Measurements from ENCODE around the gene PRM2. TPM values are rescaled to one million over a fixed set of nuclear protein-coding genes. Genes with fewer than 3 reads are reported as not detected.
"Not testable (repeated sequence)": the region's sequence is repeated elsewhere in the genome, so short reads cannot be mapped to it uniquely, and the experiment has no call there.

The PRM2 gene
- polyA plus RNA-seq, 10 donors = not detected

GRCh38 chr16:11289696-11290095, 13.4 kb upstream of the PRM2 start:
- not testable (repeated sequence) for DNase-seq

DNA sequence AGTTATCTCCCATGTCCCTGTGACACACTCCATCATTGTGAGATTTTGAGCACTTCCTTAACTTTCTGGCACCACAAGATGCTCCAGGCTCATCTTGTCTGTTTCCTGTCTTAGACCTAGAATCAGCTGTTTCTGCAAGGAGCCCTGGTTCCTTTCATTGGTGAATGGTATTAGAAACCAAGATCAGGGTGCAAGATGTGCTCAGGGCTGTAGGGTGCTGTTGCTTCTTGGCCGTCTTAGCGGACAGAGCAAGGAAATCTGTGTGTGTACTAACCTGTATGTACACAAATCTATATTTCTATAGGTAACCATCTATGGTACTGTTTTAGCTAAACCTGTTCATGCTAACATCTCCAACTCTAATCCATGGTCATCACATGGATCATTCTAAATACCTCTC, 12.9 kb upstream of the PRM2 start:
- DNase-seq = no peak

DNA sequence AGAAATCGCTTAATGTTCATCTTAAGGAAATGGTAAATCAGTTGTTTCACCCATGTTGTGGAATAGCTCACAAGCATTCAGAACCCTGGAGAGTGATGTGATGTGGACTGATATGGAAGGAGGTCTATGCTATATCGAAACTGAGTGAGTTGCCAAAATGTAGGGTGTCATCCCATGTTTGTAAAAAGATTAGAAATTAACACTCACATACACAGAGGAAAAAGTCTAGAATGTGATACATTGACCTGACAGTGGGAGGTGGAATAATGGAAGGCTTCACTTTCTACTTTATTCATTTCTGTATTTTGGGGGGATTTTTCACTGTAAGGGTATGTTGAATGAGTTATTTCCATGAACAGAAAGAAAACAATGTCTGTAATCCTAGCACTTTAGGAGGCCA, 9.6 kb upstream of the PRM2 start:
- no peak for DNase-seq

GRCh38 chr16:11283820-11284248, 7.6 kb upstream of the PRM2 start:
- DNase-seq = no peak

DNA sequence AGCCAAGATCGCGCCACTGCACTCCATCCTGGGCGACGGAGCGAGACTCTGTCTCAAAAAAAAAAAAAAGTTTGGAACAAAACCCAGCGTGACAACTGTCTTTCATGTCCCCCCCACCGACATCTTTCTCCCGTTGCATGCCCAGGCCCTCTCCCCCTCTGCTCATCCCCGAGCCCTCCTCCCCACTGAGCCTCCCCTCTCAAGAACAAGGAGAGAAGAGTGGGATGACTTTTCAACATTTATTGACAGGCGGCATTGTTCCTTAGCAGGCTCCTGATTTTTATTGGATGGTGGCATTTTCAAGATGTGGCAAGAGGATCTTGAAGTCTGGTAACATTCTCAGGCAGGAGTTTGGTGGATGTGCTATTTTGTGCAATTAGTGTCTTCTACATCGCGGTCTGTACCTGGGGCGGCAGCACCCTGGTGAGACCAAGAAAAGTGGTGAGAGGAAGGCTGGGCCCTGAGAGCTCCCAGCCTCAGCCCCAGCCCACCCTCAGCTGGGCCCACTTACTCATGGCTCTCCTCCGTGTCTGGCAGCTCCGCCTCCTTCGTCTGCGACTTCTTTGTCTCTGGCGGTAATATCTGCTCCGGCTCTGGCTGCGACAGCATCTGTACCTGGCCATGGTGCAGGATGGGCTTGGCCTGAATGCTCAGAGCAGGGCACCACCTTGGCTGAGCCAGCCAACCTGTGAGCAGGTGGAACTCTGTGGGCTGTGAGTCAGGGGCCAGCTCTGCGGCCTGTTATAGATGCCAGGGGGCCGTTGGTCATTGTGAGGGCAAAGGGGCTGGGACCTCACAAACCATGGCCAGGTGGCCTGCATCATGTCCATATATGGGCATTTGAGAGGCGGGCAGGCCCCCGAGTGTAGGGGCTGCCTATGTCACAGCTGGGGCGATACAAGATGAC, 4.6 kb upstream of the PRM2 start, which contains the start of gene PRM1:
PRM1 (minus strand) TSS at position 715 of the 907 bp plus-strand sequence; CDS start at position 623, 92 bp downstream.
- no peak for DNase-seq

DNA sequence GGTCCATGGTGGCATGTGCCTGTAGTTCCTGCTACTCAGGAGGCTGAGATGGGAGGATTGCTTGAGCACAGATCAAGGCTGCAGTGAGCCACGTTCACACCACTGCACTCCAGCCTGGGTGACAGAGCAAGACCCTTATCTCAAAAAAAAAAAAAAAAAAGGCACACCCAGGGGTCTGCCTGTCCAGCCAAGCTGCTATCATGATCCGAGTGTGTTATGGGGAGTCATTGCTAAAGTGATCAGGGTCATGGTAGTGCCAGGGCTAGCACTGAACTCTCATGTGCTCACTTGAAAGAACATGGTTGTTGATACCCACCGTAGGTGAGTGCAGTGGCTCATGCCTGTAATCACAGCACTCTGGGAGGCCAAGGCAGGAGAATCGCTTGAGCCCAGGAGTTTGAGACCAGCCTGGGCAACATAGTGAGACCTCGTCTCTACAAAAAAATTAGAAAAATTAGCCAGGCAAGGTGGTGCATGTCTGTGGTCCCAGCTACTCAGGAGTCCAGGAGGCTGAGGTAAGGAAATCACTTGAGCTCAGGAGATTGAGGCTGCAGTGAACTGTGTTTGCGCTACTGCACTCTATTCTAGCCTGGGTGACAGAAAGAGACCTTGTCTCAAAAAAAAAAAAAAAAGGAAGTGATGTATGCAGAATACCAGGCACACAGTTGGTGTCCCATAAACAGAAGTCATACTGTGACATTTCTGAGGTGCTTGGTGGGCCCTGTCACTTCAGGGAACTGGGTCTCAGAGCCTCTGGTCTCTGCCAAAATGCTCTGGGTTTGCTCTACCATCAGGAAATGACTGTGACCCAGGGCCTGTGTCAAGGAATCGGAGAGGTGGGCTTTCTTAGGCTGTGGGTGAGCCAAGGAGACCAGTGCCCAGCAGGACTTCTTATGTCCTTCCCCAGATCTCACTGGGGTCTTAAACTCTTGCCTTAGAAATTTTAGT, 2.7 kb upstream of the PRM2 start:
- DNase-seq = no peak

DNA sequence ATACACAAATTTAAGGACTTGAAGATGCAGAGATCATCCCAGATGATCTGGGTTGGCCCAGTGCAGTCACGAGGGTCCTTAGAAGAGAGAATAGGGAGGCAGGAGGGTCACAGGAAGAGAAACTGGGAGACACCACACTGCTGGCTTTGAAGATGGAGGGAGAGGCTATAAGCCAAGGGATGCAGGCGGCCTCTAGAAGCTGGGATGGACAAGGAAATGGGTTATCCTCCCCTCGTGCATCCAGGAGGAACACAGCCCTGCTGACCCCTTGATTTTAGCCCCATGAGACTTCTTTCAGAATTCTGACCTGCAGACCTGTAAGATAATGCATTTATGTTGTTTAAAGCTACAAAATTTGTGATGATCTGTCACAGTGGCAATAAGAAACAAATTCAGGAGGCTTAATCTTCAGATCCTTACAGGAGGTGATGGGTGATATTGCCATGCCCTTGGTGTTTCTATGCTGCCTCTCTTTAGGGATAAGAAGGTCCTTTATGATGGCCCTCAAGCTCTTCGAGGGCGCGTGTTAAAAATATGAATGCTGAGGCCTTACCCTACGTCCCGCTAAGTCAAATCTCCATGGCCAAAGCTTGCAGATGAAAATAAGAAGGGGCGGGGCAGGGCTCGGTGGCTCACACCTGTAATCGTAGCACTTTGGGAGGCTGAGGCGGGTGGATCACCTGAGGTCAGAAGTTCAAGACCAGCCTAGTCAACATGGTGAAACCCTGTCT, 1.5 kb upstream of the PRM2 start:
- DNase-seq = no peak

DNA sequence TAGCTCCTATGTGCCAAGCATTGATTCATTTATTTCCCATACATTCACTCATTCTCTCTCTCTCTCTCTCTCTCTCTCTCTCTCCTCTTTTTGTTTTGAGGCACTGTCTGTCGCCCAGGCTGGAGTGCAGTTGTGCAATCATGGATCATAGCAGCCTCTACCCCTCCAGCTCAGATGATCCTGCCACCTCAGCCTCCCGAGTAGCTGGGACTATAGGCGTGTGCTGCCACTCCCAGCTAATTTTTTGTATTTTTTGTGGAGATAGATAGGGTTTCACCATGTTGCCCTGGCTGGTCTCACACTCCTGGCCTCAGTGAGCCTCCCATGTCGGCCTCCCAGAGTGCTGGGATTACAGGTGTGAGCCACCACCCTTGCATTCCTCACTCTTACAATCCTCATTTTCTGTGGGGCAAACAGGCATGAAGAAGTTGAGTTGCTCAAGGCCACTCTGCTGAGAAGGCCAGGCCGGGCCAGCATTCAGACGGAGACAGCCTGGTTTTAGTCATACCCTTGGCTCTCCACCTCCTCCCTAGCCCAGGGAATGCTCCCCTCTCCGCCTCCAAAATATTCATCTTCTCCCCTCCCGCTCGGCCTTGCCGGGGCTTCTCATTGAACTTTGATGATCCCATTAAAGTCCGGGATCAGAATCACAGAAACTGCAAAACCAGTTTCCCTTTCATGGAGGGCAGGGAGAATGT, 765 bp upstream of the PRM2 start:
- no peak for DNase-seq

DNA sequence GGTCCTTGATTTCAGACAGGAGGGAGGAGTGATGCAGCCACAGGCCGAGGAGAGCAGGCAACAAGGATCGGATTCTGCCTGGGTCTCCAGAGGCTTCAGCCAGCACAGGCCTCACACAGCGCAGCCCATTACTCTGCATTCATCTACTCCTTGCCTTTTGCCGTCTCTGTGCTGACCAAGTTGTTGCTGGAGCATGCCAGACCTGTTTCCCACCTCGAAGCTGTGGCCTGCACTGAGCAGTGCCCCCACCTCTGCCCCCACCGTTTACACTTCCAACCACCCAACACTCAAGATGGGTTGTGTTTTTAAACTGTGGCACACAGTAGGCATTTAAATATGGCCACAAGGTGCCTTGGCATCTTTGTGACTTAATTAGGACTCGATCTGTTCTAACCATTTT, 1.3 kb downstream of the PRM2 start:
- DNase-seq = no peak

DNA sequence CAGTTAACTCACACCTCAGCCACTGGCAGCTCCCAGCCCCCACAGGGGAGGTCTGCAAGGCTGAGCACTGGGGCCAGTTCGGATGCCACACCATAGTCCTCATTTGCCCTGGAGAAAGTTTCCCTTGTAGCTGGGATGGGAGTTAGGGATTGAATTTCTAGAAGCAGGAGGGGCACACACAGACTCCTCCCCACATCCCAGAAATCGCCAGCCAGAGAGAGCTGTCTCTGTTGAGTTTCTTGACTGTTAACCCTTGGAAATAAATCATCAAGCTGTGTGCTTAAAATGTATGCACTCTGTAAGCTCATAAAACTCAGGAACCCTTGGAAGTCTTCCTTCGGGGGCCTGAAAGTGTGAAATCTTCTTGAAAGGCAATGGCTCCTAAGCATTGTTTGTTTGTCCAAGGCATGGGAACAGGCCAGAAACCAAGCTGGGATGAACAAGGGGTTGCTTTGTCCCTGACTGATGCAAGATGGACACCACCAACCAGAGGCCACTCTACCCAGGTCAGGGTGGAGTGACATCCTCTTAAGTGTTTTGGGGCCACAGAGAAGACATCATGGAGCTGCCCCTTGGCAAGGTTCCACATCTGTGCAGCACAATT, 2.5 kb downstream of the PRM2 start:
- DNase-seq = no peak

DNA sequence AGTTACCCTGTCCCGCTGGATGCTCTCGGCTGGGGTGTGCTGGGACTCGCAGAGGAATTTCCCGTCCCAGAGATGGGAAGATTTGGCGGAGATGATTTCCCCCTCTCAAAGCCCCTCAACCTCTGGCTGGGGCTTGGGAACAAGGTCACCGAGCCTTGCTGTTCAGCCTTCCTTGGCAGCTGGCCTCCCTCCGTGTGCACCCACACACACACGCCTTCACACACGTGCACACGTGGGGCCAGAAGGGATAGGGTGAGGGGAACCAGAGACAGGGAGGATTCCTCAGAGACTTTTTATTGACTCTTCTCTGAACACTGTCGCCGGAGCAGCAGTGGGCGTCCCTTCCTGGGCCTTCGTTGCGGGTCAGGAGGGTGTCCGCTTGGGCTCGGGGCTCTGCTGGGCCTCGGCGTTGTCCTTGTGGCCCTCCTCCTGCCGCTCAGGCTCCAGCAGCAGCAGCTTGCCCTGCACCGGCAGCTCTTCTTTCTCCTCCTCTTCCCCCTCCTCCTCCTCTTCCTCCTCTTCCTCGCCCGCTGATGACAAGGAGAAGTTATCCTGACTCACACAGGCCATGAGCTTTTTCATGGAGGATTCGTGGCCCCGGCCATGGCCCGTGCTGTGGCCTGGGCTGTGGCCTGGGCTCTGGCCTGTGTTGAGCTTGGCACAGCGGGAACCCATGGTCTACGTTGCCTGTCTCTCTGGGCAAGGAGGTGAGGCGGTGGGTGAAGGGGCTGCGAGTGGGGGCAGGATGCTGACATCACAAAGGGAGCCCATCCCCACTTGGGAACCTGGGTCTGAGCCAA, 3.2 kb downstream of the PRM2 start, which contains the start of gene PRM3:
PRM3 (minus strand) TSS at position 709 of the 800 bp plus-strand sequence; CDS start at position 675, 34 bp downstream.
- DNase-seq = no peak

DNA sequence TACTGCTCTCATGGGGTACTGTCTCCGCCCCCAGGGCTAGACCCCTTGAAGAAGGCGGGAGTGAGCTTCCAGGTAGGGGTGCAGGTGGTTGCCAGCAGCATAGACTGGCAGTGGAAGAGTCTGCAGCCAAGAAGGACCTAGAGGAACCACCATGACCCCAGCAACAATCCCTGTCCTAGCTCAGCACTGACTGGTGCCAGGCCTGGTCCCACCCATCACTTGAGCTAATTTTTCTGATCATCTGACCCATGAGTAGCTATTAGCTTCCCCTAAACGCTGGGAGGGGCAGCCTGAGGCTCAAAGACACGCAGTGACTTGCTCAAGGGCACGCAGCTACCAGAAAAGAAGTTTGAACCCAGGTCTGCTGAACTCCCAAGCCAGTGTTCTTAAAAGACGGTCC, 3.8 kb downstream of the PRM2 start:
- DNase-seq = no peak

DNA sequence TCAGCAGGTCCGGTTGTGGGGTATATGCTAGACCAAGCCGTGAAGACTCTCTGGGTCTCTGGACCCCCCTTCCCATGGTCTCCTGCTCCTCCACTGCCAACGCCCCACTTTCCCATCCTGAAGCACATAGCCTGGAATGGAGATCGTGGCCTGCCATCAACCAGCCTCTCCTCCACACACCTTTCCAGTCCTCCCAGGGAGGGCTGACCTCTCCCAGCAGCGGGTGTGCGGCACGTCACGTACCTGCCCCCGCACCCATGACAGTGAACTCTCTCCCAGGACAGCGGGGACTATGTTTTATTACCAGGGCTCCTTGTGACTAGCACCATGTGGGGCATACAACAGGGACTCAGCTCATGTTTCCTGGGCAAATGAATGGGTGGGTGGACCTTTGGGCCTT, 4.7 kb downstream of the PRM2 start:
- DNase-seq = no peak

- DNase-seq = no peak
Observed at GRCh38 chr16:11270602-11271162, 5.6 kb downstream of the PRM2 start.

DNA sequence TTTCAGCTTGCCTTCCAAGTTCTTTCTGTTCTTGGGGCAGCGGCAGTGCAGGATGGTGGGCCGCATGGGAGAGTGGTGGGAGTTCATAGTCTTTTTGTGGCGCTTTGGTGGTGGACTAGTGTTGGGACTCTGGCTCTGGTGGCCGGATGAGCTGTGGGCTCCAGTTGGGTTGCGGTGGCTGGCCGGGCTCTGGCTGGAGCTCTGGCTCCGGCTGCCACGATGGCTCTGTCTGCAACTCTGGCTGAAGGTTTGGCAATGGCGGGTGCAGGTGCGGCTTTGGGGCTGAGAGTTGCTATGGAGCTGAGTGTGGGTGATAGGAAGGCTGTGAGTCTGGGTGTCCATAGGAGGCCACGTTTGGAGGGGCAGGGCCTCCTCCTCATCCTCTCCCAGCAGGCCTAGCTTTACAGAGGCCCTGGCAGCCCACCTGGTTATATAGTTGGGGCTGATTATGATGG, 7.3 kb downstream of the PRM2 start, which contains the start of gene TNP2:
TNP2 (minus strand) TSS at position 405 of the 455 bp plus-strand sequence; CDS start at position 342, 63 bp downstream.
- DNase-seq = no peak

GRCh38 chr16:11265124-11265523, 11.2 kb downstream of the PRM2 start:
- no peak for DNase-seq

DNA sequence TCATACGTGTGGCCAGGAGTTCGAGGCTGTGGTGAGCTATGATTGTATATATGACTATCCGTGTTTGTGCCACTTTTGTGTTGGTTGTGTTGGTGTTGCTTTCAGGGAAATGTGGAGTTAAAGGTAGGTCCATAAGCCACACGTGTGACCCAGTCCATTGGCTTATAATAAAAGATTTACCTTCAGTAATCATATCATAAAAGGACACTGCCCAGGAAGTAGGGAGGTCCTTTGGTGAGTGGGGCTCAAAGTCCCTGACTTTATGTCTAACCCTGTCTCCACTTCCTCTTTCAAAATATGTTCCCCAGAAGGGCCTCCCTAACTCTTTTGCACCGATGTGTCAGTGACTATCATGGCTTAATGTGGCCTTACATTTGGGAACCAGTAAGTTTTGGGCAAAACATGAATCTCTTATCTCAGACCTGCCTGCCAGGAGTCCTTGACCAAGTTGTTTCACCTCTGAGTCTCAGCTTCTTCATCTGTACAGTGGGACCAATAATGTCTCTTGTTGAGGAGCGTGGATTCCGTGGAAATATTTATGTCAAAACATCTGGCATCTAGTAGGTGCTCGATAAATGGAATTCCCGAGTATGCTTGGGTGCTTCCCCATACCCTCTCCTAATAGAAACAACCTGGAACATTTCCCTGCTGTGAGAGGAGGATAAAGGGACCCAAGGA, 12.0 kb downstream of the PRM2 start:
- no peak for DNase-seq

GRCh38 chr16:11263737-11264136, 12.5 kb downstream of the PRM2 start:
- DNase-seq = no peak

Data from muscle of back (tissue), 11 donors.